ENCODE results near the gene CAB39.

DNA sequence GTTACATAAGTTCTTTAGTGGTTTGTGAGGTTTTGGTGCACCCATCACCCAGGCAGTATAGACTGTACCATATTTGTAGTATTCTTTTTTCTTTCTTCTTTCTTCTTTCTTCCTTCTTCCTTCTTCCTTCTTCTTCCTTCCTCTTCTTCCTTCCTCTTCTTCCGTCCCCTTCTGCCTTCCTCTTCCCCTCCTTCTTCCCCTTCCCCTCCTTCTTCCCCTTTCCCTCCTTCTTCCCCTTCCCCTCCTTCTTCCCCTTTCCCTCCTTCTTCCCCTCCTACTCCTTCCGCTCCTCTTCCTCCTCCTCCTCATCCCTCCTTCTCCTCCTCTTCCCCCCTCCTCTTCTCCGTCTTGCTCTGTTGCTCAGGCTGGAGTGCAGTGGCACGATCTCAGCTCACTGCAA lies 41.6 kb downstream of the CAB39 start:
- TF ChIP-seq, protein P1, sequence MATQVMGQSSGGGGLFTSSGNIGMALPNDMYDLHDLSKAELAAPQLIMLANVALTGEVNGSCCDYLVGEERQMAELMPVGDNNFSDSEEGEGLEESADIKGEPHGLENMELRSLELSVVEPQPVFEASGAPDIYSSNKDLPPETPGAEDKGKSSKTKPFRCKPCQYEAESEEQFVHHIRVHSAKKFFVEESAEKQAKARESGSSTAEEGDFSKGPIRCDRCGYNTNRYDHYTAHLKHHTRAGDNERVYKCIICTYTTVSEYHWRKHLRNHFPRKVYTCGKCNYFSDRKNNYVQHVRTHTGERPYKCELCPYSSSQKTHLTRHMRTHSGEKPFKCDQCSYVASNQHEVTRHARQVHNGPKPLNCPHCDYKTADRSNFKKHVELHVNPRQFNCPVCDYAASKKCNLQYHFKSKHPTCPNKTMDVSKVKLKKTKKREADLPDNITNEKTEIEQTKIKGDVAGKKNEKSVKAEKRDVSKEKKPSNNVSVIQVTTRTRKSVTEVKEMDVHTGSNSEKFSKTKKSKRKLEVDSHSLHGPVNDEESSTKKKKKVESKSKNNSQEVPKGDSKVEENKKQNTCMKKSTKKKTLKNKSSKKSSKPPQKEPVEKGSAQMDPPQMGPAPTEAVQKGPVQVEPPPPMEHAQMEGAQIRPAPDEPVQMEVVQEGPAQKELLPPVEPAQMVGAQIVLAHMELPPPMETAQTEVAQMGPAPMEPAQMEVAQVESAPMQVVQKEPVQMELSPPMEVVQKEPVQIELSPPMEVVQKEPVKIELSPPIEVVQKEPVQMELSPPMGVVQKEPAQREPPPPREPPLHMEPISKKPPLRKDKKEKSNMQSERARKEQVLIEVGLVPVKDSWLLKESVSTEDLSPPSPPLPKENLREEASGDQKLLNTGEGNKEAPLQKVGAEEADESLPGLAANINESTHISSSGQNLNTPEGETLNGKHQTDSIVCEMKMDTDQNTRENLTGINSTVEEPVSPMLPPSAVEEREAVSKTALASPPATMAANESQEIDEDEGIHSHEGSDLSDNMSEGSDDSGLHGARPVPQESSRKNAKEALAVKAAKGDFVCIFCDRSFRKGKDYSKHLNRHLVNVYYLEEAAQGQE (IDR thresholded peaks at IDR 0.05; ENCODE audit: unreplicated experiment) = no peak
- TF ChIP-seq, protein P2, sequence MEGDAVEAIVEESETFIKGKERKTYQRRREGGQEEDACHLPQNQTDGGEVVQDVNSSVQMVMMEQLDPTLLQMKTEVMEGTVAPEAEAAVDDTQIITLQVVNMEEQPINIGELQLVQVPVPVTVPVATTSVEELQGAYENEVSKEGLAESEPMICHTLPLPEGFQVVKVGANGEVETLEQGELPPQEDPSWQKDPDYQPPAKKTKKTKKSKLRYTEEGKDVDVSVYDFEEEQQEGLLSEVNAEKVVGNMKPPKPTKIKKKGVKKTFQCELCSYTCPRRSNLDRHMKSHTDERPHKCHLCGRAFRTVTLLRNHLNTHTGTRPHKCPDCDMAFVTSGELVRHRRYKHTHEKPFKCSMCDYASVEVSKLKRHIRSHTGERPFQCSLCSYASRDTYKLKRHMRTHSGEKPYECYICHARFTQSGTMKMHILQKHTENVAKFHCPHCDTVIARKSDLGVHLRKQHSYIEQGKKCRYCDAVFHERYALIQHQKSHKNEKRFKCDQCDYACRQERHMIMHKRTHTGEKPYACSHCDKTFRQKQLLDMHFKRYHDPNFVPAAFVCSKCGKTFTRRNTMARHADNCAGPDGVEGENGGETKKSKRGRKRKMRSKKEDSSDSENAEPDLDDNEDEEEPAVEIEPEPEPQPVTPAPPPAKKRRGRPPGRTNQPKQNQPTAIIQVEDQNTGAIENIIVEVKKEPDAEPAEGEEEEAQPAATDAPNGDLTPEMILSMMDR (conservative IDR thresholded peaks at IDR 0.05; ENCODE audit: low read depth in 2 of 2) = no peak
- TF ChIP-seq POLR2AphosphoS5 (IDR thresholded peaks at IDR 0.05; ENCODE audit: low read depth) (no peak), JUNB (IDR thresholded peaks at IDR 0.05; ENCODE audit: unreplicated experiment) (no peak), EZH2phosphoT487 (IDR thresholded peaks at IDR 0.05; ENCODE audit: unreplicated experiment) (no peak), EZH2 (IDR thresholded peaks at IDR 0.05; ENCODE audit: low read depth, unreplicated experiment) (no peak), STAT1 (IDR thresholded peaks at IDR 0.05; ENCODE audit: unreplicated experiment) (no peak)
- TF ChIP-seq, protein P3, sequence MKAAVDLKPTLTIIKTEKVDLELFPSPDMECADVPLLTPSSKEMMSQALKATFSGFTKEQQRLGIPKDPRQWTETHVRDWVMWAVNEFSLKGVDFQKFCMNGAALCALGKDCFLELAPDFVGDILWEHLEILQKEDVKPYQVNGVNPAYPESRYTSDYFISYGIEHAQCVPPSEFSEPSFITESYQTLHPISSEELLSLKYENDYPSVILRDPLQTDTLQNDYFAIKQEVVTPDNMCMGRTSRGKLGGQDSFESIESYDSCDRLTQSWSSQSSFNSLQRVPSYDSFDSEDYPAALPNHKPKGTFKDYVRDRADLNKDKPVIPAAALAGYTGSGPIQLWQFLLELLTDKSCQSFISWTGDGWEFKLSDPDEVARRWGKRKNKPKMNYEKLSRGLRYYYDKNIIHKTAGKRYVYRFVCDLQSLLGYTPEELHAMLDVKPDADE (IDR thresholded peaks at IDR 0.05) = no peak
